Measurements from ENCODE around the gene GRK6.
"Not testable (repeated sequence)": the region's sequence is repeated elsewhere in the genome, so short reads cannot be mapped to it uniquely, and the experiment has no call there.

GRK6 gene

DNA sequence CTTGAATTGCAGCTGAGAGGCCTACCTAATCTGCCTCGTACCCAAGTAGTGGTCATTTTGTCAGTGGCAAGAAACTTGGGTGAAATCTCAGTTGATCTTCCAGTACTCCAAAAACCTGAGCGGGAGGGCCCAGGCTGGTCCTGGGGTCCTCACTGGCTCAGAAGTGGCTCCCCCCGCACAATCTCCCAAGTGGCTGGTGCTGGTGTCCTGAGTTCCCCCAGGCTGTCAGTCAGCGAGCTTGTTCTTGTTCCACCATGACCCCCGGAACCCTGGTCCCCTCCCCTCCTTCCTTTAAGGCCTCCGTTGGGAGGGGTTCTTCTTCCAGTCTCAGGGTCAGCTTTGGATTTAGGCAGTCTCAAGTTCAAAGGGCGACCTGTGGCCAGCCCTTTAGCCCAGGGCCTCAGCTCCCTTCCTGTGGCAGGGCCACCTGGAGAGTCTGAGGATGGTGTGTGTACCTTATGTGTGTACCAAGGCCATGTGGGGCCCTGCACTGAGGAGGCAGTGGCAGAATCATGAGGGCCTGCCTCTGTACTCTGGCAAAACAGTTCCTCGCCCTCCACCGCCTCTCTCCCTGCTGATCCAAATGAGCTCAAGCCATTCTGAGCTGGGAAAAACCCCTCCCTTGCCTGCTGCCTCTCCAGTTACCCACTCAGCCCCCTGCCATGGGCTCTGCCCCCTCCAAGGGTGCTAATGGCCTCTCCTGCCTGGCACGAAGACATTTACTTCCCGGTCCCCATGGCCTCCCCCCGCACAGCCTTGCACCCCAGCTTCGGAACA lies 51.4 kb downstream of the GRK6 start:
- peaks cover 5% of the 10 kb centered on the region for H3K36me3 Mint-ChIP-seq (ENCODE audit: low read depth)
- H3K4me3 Mint-ChIP-seq: no peak overlapping the region
- H3K27ac Mint-ChIP-seq: peak overlapping the region; percentile 26
- H3K4me1 Mint-ChIP-seq (ENCODE audit: low read depth): peaks cover 32% of the 10 kb centered on the region
- peaks cover 11% of the 10 kb centered on the region for H3K27me3 Mint-ChIP-seq (ENCODE audit: low read depth)
- H3K9me3 Mint-ChIP-seq: no peaks in the 10 kb centered on the region

DNA sequence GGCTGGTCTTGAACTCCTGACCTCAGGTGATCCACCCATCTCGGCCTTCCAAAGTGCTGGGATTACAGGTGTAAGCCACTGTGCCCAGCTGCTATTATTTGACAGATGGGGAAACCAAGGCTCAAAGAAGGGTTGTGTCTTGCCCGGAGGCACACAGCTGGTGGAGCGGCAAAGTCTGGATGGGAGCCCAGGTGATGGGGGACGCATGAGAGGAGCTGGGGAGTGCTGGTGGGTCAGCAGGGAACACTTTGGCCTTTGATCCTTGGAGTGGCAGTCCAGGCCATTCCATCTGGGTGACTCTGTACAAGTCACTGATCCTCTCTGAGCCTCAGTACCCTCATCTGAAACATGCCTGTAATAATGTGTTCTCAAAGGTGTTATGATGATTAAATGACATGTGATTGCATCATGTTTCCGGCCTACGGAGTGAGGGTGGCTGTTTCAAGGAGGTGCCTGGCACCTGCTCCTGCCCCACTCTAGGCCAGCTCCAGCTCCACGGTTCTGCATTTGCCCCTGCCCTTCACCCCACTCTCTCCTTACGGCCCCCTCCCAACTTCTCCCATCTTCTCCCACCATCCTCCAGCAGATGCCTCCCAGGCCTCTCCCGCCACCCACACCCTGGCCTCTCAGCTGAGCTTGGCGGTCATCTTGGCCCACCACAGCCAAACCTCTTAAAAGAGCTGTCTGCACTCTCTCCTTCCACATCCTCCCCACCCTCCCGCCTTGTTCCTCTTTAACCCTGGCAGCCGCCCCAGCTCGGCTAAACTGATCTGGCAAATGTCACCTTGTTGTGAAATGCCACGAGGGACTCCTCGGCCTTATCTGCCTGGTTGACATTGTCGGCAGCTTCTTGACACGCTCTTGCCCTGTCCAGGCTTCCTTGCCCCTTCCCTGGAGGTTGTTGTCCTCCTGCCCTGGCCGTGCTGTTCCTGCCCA lies 52.5 kb downstream of the GRK6 start:
- peaks cover 30% of the 10 kb centered on the region for H3K4me1 Mint-ChIP-seq (ENCODE audit: low read depth)
- peaks cover 5% of the 10 kb centered on the region for H3K36me3 Mint-ChIP-seq (ENCODE audit: low read depth)
- H3K4me3 Mint-ChIP-seq: no peak overlapping the region
- H3K27ac Mint-ChIP-seq: peak overlapping the region; percentile 88
- H3K27me3 Mint-ChIP-seq (ENCODE audit: low read depth): peaks cover 8% of the 10 kb centered on the region
- no peaks in the 10 kb centered on the region for H3K9me3 Mint-ChIP-seq

DNA sequence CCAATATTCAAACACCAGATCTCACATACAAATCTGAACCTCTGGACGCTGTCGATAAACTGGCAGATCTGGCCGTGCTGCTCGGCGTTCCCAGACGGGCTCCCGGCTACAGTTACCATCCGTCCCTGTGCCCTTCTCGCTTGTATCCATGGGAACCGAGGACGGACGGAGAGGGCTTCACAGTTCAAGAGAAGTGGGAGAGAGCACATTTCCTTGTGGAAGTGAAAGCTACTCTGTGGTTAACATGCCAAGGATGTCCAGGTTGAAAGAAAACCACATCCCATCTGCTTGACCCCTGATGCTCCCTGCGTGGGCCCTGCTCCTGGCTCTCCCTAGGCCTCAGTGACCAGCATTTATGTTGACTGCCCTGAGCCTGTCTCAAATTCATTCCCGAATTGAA lies 53.3 kb downstream of the GRK6 start:
- H3K9me3 Mint-ChIP-seq: no peaks in the 10 kb centered on the region
- H3K36me3 Mint-ChIP-seq (ENCODE audit: low read depth): peaks cover 5% of the 10 kb centered on the region
- H3K27me3 Mint-ChIP-seq (ENCODE audit: low read depth): no peaks in the 10 kb centered on the region
- H3K4me1 Mint-ChIP-seq (ENCODE audit: low read depth): peaks cover 27% of the 10 kb centered on the region
- H3K27ac Mint-ChIP-seq: peak overlapping the region; percentile 88
- H3K4me3 Mint-ChIP-seq: no peak overlapping the region

DNA sequence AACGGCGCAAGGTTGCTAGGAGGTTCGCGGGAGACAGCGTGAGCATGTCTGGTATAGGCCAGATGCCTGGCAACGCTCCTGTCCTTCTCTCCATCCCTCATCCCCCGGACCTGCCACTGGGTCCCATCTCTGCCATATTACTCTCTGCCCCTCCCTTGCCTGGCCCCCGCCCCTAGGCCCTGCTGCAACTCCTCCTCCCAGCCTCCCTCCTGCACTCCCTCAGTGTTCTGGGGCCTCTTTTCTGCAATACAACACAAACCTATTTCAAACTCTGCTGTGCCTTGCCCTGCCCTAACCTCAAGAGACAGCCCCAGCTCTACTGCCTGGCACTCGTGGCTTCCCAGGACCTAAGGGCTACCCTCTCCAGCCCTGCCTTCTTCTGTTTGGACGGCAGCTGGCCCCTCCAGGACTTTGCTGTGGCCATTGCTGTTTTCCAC lies 55.9 kb downstream of the GRK6 start:
- Mint-ChIP-seq H3K4me1 (ENCODE audit: low read depth) (peaks cover 15% of the 10 kb centered on the region), H3K36me3 (ENCODE audit: low read depth) (peaks cover 5% of the 10 kb centered on the region), H3K27ac (no peak overlapping the region), H3K27me3 (ENCODE audit: low read depth) (no peaks in the 10 kb centered on the region), H3K9me3 (no peaks in the 10 kb centered on the region), H3K4me3 (no peak overlapping the region)

DNA sequence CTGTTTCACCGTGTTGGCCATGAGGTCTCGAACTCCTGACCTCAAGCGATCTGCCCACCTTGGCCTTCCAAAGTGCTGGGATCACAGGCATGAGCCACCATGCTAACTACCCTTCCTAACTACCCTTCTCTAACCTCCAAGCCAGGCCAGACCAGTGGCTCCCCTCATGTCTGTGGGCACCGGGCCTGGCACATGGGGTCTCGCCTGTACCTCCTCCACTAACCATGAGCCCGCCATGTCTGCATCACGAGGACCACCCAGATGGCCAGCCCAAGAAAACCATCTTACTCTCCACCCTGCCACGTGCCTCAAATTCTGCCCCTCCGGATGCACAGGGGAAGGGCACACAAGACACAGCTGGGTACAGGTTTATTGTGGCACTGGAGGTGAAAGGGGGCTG lies 56.6 kb downstream of the GRK6 start:
- Mint-ChIP-seq H3K27me3 (ENCODE audit: low read depth) (no peaks in the 10 kb centered on the region), H3K4me1 (ENCODE audit: low read depth) (peaks cover 15% of the 10 kb centered on the region), H3K36me3 (ENCODE audit: low read depth) (peaks cover 7% of the 10 kb centered on the region), H3K4me3 (no peak overlapping the region), H3K9me3 (no peaks in the 10 kb centered on the region), H3K27ac (no peak overlapping the region)

DNA sequence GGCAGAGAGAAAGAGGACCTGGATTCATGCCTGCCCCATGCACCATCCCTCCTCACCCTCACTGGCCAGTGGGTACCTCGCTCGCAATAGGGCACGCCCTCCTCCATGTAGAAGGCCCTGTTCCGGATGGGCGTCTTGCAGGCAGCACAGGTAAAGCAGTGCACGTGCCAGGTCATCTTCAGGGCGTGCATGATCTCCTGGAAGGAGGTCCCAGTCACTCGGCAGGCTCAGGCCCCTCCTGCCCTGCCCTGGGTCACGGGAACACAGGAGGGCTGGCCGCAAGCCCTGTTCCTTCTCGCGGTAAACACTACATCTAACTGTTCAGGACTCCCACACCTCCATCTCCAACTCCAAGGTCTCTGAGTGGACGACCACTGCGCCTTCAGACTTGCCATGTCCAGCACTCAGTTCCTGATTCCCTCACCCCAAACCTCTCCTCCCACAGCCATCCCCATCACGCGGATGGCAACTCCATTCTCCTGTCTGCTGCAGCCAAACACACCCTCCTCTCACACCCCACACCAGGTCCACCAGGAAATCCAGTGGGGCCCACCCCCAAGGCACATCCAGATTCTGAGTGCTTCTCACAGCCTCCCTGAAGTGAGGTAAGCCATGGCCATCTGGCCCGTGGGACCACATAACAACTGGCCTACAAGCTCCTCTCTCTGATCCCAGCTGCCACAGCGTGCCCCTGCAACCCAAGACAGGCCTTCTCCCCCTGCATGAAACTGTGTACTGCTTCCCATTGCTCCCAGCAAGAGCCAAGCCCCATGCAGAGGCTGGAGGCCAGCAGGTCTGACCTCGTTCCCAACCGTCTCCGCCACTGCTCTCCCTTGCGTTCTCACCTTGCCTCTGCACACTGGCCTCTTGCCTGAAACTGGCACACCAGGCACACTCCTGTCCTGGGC lies 57.8 kb downstream of the GRK6 start:
- Mint-ChIP-seq H3K36me3 (ENCODE audit: low read depth) (peaks cover 3% of the 10 kb centered on the region), H3K9me3 (no peaks in the 10 kb centered on the region), H3K4me1 (ENCODE audit: low read depth) (peaks cover 8% of the 10 kb centered on the region), H3K27ac (peak overlapping the region; percentile 7), H3K4me3 (no peak overlapping the region), H3K27me3 (ENCODE audit: low read depth) (no peaks in the 10 kb centered on the region)

DNA sequence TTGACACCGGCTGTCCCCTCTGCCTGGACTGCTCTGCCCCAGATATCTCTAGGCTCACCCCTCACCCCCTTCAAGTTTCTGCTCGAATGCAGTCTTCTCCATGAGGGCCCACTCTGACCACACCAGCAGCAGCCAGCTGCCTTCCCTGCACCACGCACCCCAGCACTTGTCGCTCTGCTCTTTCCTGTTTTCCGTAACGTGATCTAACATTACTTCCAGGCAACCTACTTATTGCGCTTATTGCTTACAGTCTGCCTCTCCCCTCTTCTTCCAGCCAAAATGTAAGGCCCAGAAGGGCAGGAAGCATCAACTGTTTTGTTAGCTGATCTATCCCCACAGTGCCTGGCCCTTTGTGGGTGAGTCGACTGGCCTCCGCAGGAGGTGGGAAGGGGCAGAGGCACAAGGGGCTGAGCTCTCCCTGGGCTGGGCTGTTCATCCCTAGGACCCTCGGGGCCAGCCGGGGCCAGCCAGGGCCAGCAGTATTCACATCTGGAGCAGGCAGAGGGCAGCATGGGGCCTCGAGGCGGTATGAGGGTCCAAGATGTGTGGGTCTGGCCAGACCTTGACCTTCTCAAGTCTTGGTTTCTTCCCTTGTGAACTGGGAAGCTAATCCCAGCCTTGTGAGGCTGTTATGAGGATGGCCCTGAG lies 58.5 kb downstream of the GRK6 start:
- H3K9me3 Mint-ChIP-seq: no peaks in the 10 kb centered on the region
- H3K36me3 Mint-ChIP-seq (ENCODE audit: low read depth): peaks cover 5% of the 10 kb centered on the region
- no peak overlapping the region for H3K4me3 Mint-ChIP-seq
- no peaks in the 10 kb centered on the region for H3K27me3 Mint-ChIP-seq (ENCODE audit: low read depth)
- H3K27ac Mint-ChIP-seq: peak overlapping the region; percentile 7
- H3K4me1 Mint-ChIP-seq (ENCODE audit: low read depth): peaks cover under 1% of the 10 kb centered on the region

DNA sequence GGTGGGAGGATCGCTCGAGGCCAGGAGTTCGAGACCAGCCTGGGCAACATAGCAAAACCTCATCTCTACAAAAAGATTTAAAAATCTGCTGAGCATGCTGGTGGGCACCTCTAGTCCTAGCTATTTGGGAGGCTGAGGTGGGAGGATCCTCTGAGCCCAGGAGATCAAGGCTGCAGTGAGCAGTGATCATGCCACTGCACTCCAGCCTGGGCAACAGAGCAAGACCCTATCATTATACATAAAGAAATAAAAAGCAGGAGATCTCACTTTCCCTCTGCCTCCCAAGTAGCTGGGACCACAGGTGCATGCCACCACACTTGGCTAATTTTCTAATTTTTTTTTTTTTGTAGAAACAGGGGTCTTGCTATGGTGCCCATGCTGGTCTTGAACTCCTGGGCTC lies 59.3 kb downstream of the GRK6 start:
- not testable (repeated sequence) for H3K36me3 Mint-ChIP-seq (ENCODE audit: low read depth); H3K4me3 Mint-ChIP-seq; H3K27me3 Mint-ChIP-seq (ENCODE audit: low read depth)

DNA sequence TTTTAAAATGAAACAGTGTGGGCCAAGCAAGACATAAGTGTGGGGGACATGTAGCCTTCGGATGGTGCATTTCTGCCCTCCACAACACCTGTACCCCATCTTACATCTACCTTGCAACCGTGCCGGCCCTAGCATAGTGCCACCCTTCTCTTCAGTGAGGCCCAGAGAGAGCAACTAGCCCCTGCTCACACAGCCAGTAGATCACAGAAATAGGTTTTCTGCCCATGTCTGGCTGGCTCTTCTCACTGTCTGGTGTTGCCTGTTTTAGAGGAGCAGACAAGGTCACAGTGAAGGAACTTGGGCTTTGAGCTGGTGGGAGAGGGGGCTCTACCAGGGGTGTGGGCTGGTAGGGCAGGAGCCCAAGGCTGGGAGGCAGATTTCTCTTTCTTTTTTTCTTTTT lies 59.8 kb downstream of the GRK6 start:
- no peaks in the 10 kb centered on the region for H3K27me3 Mint-ChIP-seq (ENCODE audit: low read depth)
- no peak overlapping the region for H3K27ac Mint-ChIP-seq
- no peaks in the 10 kb centered on the region for H3K9me3 Mint-ChIP-seq
- H3K4me1 Mint-ChIP-seq (ENCODE audit: low read depth): no peaks in the 10 kb centered on the region
- H3K4me3 Mint-ChIP-seq: no peak overlapping the region
- H3K36me3 Mint-ChIP-seq (ENCODE audit: low read depth): peaks cover 7% of the 10 kb centered on the region

More for the DNA sequence above, 59.3 kb downstream of the GRK6 start:
- not testable (repeated sequence) for H3K4me1 Mint-ChIP-seq (ENCODE audit: low read depth); H3K27ac Mint-ChIP-seq; H3K9me3 Mint-ChIP-seq

DNA sequence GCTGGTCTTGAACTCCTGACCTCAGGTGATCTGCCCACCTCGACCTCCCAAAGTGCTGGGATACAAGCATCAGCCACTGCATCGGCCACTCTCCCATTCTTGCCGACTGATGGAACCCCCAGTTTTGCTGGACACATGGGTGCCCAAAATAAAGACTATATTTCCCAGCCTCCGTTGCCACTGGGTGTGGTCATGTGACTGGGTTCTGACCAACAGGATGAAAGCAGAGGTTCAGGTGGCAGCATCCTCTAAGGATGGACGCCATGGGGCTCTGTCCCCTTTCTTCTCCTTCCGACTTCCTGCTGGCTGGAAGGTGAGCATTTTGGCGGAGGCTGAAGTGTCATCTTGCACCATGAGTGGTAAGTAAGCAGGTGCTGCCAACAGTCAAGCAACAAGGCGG lies 60.7 kb downstream of the GRK6 start:
- H3K27ac Mint-ChIP-seq: no peak overlapping the region
- H3K9me3 Mint-ChIP-seq: no peaks in the 10 kb centered on the region
- H3K27me3 Mint-ChIP-seq (ENCODE audit: low read depth): no peaks in the 10 kb centered on the region
- H3K4me3 Mint-ChIP-seq: no peak overlapping the region
- H3K36me3 Mint-ChIP-seq (ENCODE audit: low read depth): peaks cover 8% of the 10 kb centered on the region
- H3K4me1 Mint-ChIP-seq (ENCODE audit: low read depth): no peaks in the 10 kb centered on the region

DNA sequence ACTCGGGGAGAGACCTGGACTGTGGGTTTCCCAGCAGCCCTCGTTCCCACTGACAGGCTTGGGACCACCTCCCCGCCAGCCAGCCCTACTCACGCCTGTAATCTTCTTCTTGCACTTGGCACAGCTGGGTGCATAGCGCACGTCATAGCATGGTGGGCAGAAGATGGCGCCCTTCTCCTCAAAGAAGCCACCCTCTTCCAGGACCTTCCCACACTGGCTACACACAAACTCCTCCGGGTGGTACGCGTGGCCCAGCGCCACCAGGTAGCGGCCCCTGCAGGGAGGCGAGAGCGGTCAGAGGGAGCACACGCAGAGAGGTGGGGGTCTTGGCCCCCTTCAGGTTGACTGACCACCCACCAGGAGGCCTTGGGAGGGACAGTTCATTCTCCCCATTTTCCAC lies 61.5 kb downstream of the GRK6 start:
- no peak overlapping the region for H3K4me3 Mint-ChIP-seq
- peaks cover 8% of the 10 kb centered on the region for H3K36me3 Mint-ChIP-seq (ENCODE audit: low read depth)
- H3K27me3 Mint-ChIP-seq (ENCODE audit: low read depth): no peaks in the 10 kb centered on the region
- H3K9me3 Mint-ChIP-seq: no peaks in the 10 kb centered on the region
- no peaks in the 10 kb centered on the region for H3K4me1 Mint-ChIP-seq (ENCODE audit: low read depth)
- H3K27ac Mint-ChIP-seq: no peak overlapping the region

DNA sequence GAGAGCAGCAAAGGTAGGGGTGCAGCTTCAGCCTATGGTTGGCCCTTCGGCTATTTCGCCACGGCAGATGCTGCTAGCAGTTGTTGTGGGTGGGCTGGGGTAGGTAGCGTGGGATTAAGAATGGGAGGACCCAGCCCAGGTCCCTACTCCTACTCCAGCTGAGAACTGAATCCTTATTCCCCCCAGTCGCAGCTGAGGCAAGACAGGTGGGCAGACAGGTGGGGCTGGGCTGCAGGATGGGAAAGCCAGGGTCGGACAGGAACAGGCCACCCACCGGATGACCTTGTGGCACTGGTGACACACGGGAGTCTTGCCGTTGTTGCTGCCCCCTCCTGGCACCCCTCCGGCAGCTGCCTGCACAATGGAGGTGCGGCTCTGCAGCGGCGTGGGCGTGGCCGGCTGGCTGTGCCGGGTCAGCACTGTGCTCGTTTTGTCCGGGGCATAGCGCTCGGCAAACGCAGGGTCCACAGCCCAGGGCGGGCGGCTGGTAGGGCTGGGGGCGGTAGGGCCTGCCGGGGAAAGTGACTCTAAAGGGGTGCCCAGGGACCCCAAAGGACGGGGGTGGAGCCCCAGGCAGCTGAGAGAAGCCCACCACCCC lies 62.7 kb downstream of the GRK6 start:
- no peaks in the 10 kb centered on the region for H3K27me3 Mint-ChIP-seq (ENCODE audit: low read depth)
- peaks cover 8% of the 10 kb centered on the region for H3K36me3 Mint-ChIP-seq (ENCODE audit: low read depth)
- no peak overlapping the region for H3K4me3 Mint-ChIP-seq
- no peaks in the 10 kb centered on the region for H3K9me3 Mint-ChIP-seq
- peaks cover 5% of the 10 kb centered on the region for H3K4me1 Mint-ChIP-seq (ENCODE audit: low read depth)
- no peak overlapping the region for H3K27ac Mint-ChIP-seq

DNA sequence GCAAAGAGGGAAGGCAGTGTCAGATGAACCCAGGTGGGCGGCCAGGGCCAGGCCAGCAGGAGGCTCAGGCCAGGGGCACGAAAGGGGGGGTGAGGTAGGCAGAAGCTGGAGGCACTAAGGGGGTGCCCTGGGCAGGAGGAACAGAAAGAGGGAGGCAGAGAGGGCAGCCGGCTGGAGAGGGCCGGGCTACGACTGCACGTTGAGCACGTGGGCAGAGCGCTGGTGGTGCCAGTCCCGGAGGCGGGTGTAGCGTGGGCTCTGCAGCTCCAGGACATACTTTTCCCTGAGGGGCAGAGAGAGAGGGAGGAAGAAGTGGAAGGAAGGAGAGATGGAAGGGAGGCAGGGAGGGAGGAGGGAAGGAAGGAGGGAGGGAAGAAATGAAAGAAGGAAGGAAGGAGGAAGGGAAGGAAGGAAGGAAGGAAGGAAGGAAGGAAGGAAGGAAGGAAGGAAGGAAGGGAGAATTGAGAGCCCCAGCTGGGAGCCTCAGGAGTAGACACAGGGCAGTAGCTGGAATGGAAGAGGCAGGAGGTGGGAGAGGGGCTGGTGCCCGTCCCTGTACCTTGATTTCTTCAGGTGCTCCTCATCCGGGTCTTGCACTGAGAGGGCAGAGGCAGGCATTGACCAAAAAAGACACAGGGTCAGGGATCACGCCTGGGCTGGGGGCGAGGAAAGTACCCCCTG lies 64.0 kb downstream of the GRK6 start:
- no peak overlapping the region for H3K27ac Mint-ChIP-seq
- H3K36me3 Mint-ChIP-seq (ENCODE audit: low read depth): peaks cover 8% of the 10 kb centered on the region
- H3K9me3 Mint-ChIP-seq: no peaks in the 10 kb centered on the region
- H3K27me3 Mint-ChIP-seq (ENCODE audit: low read depth): no peaks in the 10 kb centered on the region
- H3K4me3 Mint-ChIP-seq: no peak overlapping the region
- peaks cover 8% of the 10 kb centered on the region for H3K4me1 Mint-ChIP-seq (ENCODE audit: low read depth)

Measured in T-helper 1 cell treated with Interleukin-12 subunit alpha and Interleukin-12 subunit beta and Interleukin-4 antibody, amounts not matched to agents 30 μg/mL and 1 μg/mL, for 36 hours (primary cell).